ENCODE measurements around the gene VPS54.

VPS54 gene

DNA sequence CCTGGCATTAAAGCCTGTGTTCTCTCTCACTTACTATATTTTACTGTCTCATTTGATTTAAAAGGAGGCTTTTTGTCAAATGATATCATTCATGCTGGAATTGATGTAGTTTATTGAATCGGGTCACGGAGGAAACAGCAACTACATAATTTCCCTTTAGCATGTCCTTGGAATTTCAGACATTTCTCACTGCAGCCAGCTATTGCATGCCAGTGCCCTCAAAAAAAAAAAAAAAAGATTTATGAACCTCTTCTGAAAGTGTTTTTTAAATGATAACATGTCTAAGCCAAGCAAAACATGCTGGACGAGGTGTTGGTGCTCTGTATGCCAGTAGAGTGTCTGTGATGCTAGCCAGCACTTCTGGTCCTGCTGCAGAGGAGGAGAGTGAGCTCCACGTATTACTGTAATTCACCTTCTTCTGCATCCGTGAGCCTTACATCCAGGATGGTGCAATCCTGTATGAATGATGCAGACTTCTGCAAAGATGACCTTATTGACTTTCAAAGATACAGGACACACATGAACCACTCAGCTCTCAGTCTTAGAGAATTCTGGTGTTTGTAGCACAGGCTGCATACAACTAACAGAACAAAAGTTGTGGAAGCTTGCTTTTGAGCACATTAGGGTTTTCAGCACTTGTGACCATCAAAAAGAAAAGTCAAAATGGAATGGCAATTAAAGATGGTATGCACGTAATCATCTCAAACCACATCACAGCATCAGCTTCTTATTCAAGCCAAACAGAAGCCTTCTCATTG is 146.5 kb downstream of the VPS54 start:
- no peak overlapping the region for H3K9ac ChIP-seq (ENCODE audit: low read depth, low read length)
- H3K27me3 ChIP-seq (ENCODE audit: control insufficient read depth, insufficient read depth, low read length), result no peaks in the 10 kb centered on the region
- H3K9me3 ChIP-seq (ENCODE audit: control insufficient read depth, insufficient read depth, low read length), result no peaks in the 10 kb centered on the region
- peaks cover 25% of the 10 kb centered on the region for H3K36me3 ChIP-seq (ENCODE audit: control insufficient read depth, insufficient read depth, low read length)
- H3K4me3 ChIP-seq (ENCODE audit: low read depth, low read length), result no peak overlapping the region
- peaks cover 28% of the 10 kb centered on the region for H3K4me1 ChIP-seq (ENCODE audit: control insufficient read depth, insufficient read depth, low read length)

DNA sequence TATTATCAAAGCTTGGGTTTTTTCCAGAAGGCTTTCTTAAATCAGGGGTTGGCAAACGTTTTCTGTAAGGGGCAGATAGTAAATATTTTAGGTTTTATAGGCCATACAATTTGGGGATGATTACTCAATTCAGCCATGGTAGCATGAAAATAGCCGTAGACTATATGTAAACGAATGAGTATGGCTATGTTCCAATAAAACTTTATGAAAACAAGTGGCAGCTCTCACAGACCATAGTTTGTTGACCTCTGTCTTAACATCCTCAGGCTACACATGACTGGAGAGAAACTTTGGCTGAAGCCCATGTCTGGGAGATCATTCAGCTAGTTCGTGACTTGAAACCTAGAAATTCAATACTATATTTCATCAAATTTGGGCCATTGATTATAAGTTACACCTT is 147.4 kb downstream of the VPS54 start:
- Histone ChIP-seq H3K4me3 (ENCODE audit: low read depth, low read length) (no peak overlapping the region), H3K9me3 (ENCODE audit: control insufficient read depth, insufficient read depth, low read length) (no peaks in the 10 kb centered on the region), H3K36me3 (ENCODE audit: control insufficient read depth, insufficient read depth, low read length) (peaks cover 25% of the 10 kb centered on the region), H3K9ac (ENCODE audit: low read depth, low read length) (no peak overlapping the region), H3K4me1 (ENCODE audit: control insufficient read depth, insufficient read depth, low read length) (peaks cover 27% of the 10 kb centered on the region), H3K27me3 (ENCODE audit: control insufficient read depth, insufficient read depth, low read length) (no peaks in the 10 kb centered on the region)

DNA sequence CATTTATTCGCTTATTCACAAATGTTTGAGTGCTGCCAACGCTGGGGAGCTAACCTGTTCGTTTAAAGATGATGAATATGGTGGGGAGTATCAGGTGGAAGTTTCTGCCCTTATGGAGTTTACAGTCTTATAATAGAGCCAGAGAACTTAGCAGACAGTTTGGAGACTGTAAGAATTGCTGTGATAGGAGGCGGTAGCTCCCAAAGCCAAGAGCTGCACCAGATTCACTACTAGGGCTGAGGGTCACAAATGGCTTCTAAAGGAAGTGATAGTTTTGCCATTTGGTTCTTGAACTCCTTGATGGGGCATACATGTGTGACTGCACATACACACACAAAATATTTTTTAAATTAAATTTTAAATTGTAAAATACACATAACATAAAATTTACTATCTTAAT is 148.5 kb downstream of the VPS54 start:
- Histone ChIP-seq H3K4me3 (ENCODE audit: low read depth, low read length) (no peak overlapping the region), H3K9ac (ENCODE audit: low read depth, low read length) (no peak overlapping the region), H3K36me3 (ENCODE audit: control insufficient read depth, insufficient read depth, low read length) (peaks cover 19% of the 10 kb centered on the region), H3K27me3 (ENCODE audit: control insufficient read depth, insufficient read depth, low read length) (no peaks in the 10 kb centered on the region), H3K4me1 (ENCODE audit: control insufficient read depth, insufficient read depth, low read length) (peaks cover 35% of the 10 kb centered on the region), H3K9me3 (ENCODE audit: control insufficient read depth, insufficient read depth, low read length) (no peaks in the 10 kb centered on the region)

DNA sequence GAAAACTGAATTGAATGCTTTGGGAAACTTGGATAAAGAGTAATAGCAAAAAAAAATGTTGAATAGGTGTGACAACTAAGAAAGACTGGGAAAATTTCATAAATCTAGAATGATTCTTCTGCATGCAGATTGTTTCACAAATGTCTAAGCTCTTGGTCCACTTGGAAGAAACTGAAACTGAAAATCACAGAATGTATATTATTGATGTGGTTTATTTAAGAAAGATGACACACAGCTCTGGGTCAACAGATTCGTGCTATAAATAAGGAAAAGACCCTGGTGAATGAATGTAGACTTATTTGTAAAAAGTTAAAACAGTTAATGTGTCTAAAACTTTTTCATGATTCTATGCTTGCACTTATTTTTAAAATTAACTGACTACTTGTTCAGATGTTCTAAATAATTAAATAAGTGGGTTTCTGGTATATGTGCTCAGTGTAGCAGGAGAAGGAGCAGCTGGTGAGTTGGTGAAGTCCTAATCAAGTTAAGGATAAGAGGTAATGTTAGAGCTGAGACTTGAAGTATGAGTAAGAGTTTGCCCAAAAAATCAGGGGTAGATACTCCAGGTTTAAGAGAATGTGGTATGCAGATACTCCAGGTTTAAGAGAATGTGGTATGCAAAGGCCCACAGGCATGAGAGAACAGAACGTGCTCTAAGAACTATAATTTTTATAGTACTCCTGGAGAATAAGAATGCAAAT is 153.1 kb downstream of the VPS54 start:
- Histone ChIP-seq H3K9me3 (ENCODE audit: control insufficient read depth, insufficient read depth, low read length) (no peaks in the 10 kb centered on the region), H3K9ac (ENCODE audit: low read depth, low read length) (no peak overlapping the region), H3K4me3 (ENCODE audit: low read depth, low read length) (no peak overlapping the region), H3K27me3 (ENCODE audit: control insufficient read depth, insufficient read depth, low read length) (no peaks in the 10 kb centered on the region), H3K36me3 (ENCODE audit: control insufficient read depth, insufficient read depth, low read length) (peaks cover 33% of the 10 kb centered on the region), H3K4me1 (ENCODE audit: control insufficient read depth, insufficient read depth, low read length) (peaks cover 49% of the 10 kb centered on the region)

DNA sequence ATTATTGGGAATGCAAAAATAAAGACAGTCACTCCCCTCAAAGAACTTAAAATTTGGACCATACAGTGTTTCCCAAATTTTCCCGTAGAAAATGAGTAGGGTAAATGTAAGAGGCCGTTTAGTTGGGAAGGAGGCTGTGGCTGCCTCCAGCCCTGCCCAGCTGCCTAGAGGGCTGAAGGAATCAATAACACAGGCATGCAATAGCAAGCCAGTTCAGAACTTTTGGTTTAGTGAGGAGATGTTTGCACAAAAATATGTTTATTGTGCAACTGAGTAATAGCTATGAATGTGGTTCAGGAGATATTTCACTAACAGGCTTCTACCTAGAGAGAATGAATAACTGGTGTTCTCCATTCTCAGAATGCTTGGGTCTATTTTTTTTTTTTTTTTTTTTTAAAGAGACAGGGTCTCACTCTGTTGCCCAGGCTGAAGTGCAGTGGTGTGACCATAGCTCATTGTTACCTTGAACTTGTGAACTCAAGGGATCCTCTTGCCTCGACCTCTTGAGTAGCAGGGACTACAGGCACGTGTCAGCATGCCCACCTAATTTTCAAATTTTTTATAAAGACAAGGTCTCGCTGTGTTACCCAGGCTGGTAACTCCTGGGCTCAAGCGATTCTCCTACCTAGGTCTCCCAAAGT is 153.9 kb downstream of the VPS54 start:
- Histone ChIP-seq H3K27me3 (ENCODE audit: control insufficient read depth, insufficient read depth, low read length) (no peaks in the 10 kb centered on the region), H3K9ac (ENCODE audit: low read depth, low read length) (no peak overlapping the region), H3K36me3 (ENCODE audit: control insufficient read depth, insufficient read depth, low read length) (peaks cover 37% of the 10 kb centered on the region), H3K4me1 (ENCODE audit: control insufficient read depth, insufficient read depth, low read length) (peaks cover 47% of the 10 kb centered on the region), H3K9me3 (ENCODE audit: control insufficient read depth, insufficient read depth, low read length) (no peaks in the 10 kb centered on the region), H3K4me3 (ENCODE audit: low read depth, low read length) (no peak overlapping the region)

DNA sequence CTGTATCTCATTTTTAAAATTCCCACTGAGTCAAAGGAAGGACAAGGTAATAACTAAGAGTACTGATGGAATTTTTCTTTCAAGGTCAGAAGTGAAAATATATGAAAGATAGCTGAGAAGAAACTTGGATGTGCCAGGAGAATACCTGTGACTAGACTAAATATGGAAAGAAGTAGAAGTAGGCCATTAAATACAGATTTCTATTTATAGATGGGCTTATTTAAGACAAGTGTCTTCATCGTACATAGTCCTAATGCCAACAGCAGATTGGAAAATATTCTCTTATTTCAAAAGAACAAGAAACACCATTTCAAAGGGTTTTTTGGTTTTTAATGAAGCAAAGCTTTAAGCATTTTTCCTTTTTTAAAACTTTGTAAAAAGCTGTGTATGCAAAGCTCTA is 155.5 kb downstream of the VPS54 start:
- peaks cover 44% of the 10 kb centered on the region for H3K4me1 ChIP-seq (ENCODE audit: control insufficient read depth, insufficient read depth, low read length)
- no peaks in the 10 kb centered on the region for H3K9me3 ChIP-seq (ENCODE audit: control insufficient read depth, insufficient read depth, low read length)
- H3K36me3 ChIP-seq (ENCODE audit: control insufficient read depth, insufficient read depth, low read length), result peaks cover 39% of the 10 kb centered on the region
- no peak overlapping the region for H3K9ac ChIP-seq (ENCODE audit: low read depth, low read length)
- no peaks in the 10 kb centered on the region for H3K27me3 ChIP-seq (ENCODE audit: control insufficient read depth, insufficient read depth, low read length)
- H3K4me3 ChIP-seq (ENCODE audit: low read depth, low read length), result no peak overlapping the region

DNA sequence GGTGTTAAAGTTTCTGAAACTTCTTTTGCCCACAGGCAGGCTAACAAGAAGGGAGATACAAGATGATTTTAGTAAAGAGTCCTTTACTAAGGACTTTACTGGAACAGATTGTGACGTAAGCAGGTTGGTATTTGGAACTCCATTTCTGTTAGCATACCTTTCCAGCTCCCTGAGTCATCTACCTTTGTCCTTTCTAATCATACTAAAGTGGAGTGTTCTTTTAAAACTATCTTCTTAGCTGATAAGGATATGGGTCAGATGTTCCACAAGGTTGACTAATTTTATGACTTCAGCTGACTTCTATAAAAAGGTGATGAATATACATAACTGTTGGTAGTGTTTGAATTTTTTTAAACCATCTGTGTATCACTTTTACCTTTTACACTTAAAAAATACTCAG is 156.4 kb downstream of the VPS54 start:
- Histone ChIP-seq H3K9me3 (ENCODE audit: control insufficient read depth, insufficient read depth, low read length) (no peaks in the 10 kb centered on the region), H3K4me3 (ENCODE audit: low read depth, low read length) (no peak overlapping the region), H3K9ac (ENCODE audit: low read depth, low read length) (no peak overlapping the region), H3K4me1 (ENCODE audit: control insufficient read depth, insufficient read depth, low read length) (peaks cover 38% of the 10 kb centered on the region), H3K36me3 (ENCODE audit: control insufficient read depth, insufficient read depth, low read length) (peaks cover 42% of the 10 kb centered on the region), H3K27me3 (ENCODE audit: control insufficient read depth, insufficient read depth, low read length) (no peaks in the 10 kb centered on the region)

DNA sequence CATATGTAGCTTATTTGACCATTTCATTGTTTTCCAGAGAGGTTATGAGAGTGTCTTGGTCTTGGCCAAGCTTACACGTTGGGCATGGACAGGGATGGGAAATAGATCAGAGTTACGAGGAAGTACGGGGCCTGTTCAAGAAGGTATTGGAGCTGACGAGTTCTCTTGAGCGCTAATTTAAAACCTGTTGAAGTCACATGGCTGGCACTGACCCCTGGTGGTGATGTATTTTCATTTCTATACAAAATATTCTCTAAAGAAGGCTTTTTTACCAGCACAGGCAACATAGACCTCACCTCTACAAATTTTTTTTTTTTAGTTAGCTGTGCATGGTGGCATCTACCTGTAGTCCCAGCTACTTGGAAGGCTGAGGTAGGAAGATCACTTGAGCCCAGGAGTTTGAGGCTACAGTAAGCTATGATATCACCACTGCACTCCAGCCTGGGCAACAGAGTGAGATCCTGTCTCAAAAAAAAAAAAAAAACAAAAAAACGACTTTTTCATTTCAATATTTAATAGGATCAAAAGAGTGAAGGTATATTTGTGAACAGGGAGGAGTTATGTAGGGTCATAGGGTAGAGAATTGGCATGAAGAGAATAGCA is 157.9 kb downstream of the VPS54 start:
- H3K9me3 ChIP-seq (ENCODE audit: control insufficient read depth, insufficient read depth, low read length), result no peaks in the 10 kb centered on the region
- no peaks in the 10 kb centered on the region for H3K27me3 ChIP-seq (ENCODE audit: control insufficient read depth, insufficient read depth, low read length)
- H3K36me3 ChIP-seq (ENCODE audit: control insufficient read depth, insufficient read depth, low read length), result peaks cover 49% of the 10 kb centered on the region
- no peak overlapping the region for H3K9ac ChIP-seq (ENCODE audit: low read depth, low read length)
- peaks cover 32% of the 10 kb centered on the region for H3K4me1 ChIP-seq (ENCODE audit: control insufficient read depth, insufficient read depth, low read length)
- no peak overlapping the region for H3K4me3 ChIP-seq (ENCODE audit: low read depth, low read length)

DNA sequence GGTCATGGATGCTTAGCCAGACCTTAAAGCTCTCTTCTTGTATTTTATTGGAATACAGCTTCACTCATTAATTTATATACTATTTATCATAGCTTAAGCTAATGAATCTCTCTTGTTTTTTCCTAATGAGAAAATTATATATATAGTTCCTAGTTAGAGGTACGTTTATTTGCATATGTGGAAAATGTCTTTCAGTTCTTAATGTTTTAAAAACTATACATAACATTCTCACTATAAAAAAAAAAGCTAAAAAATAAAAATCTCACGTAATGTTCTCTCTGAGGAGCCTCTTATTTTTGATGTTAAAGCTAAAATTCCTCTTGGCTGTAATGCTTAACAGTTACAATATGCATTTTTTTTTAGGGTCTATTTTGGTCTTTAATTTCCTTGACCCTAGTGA is 160.9 kb downstream of the VPS54 start:
- no peaks in the 10 kb centered on the region for H3K9me3 ChIP-seq (ENCODE audit: control insufficient read depth, insufficient read depth, low read length)
- H3K36me3 ChIP-seq (ENCODE audit: control insufficient read depth, insufficient read depth, low read length), result peaks cover 37% of the 10 kb centered on the region
- no peak overlapping the region for H3K4me3 ChIP-seq (ENCODE audit: low read depth, low read length)

DNA sequence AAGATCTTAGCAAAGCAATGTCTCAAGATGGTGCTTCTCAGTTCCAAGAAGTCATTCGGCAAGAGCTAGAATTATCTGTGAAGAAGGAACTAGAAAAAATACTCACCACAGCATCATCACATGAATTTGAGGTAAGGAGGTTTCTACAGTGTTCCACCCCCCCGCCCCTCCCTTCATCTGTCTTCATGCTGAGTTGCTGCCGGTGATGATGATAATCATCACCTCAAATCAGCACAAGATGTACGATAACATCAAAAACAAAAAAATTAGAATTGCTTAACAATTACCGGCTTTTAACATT is 163.0 kb downstream of the VPS54 start:
- Histone ChIP-seq H3K4me1 (ENCODE audit: control insufficient read depth, insufficient read depth, low read length) (peaks cover 37% of the 10 kb centered on the region), H3K27me3 (ENCODE audit: control insufficient read depth, insufficient read depth, low read length) (no peaks in the 10 kb centered on the region), H3K4me3 (ENCODE audit: low read depth, low read length) (no peak overlapping the region), H3K9ac (ENCODE audit: low read depth, low read length) (no peak overlapping the region), H3K9me3 (ENCODE audit: control insufficient read depth, insufficient read depth, low read length) (no peaks in the 10 kb centered on the region), H3K36me3 (ENCODE audit: control insufficient read depth, insufficient read depth, low read length) (peaks cover 22% of the 10 kb centered on the region)

More for the DNA sequence above, 160.9 kb downstream of the VPS54 start:
- H3K27me3 ChIP-seq (ENCODE audit: control insufficient read depth, insufficient read depth, low read length), result no peaks in the 10 kb centered on the region
- H3K4me1 ChIP-seq (ENCODE audit: control insufficient read depth, insufficient read depth, low read length), result peaks cover 32% of the 10 kb centered on the region
- no peak overlapping the region for H3K9ac ChIP-seq (ENCODE audit: low read depth, low read length)

DNA sequence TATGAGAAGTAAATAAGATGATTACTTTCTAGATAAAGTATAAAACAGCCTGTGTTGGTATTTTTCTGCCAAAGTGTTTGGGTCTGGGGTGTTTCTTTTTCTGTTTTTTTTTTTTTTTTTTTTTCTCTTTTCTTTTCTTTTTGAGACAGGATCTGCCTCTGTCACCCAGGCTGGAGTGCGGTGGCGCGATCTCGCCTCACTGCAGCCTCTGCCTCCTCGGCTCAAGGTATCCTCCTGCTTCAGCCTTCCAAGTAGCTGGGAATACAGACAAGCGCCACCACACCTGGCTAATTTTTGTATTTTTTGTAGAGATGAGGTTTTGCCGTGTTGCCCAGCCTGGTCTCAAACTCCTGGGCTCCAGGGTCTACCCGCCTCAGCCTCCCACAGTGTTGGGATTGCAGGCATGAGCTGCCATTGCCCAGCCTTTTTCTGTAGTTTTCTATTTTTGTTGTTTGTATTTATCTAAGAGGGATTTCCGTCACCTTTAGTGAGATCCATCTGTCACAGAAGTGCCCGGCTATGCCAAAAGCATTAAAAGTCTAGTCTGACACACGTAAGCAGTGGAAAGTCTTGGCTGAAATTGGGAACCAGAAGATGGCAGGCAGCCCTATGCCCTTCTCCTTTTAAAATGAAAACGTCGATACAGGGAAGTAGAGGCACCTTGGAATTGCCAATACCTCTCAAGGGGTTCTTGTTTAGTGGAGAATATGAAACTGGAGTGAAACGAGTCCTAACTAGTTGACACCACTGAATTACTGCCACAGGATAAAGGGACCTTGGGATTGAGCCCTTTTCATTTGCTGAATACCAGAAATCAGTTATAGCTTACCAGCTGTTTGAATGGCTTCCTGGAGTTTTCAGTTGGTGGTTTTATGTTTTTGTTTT is 163.6 kb downstream of the VPS54 start:
- H3K27me3 ChIP-seq (ENCODE audit: control insufficient read depth, insufficient read depth, low read length), result no peaks in the 10 kb centered on the region
- peaks cover 42% of the 10 kb centered on the region for H3K4me1 ChIP-seq (ENCODE audit: control insufficient read depth, insufficient read depth, low read length)
- H3K9ac ChIP-seq (ENCODE audit: low read depth, low read length), result no peak overlapping the region
- no peak overlapping the region for H3K4me3 ChIP-seq (ENCODE audit: low read depth, low read length)
- H3K9me3 ChIP-seq (ENCODE audit: control insufficient read depth, insufficient read depth, low read length), result no peaks in the 10 kb centered on the region
- peaks cover 20% of the 10 kb centered on the region for H3K36me3 ChIP-seq (ENCODE audit: control insufficient read depth, insufficient read depth, low read length)
